DMS153 (cell line): ENCODE measurements around the gene DYRK2.

Source experiments
- DNase-seq: peaks from one replicate; lab custom pipeline; 2025; lab: John Stamatoyannopoulos, UW

The DYRK2 gene

GRCh38 chr12:67646775-67647174 is 1.8 kb upstream of the DYRK2 start:
- no peak for DNase-seq

DNA sequence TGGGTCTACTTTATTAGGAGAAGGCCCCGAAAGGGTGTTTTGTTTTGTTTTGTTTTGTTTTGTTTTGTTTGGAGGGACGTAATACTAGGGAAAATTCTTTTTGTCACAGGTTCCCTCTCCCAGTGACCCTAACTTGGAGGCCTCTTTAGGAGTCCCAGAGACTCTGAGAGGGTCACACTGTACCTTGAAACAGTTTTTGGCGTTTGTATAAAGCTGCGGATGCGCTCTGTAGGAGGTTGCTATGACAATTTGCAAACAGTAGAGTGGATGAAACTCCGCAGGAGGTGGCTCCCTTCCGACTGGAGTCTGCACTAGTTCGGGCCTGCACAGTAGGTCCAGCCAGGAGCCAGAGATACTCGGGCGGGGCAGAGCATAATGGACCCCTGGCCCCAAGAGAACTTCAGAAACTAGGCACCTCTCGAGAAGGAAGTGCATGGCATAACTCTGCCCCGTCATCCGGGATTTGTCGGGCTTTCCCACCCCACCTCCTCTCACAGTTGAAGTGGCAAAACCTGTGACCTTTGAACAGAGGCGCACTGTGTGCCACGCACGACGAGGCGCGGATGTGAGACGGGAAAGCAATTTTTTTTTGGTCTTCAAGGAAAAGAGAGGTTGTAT is 1.3 kb upstream of the DYRK2 start:
- DNase-seq, result peak; percentile 72

- peak; percentile 89 for DNase-seq
These were observed 585 bp upstream of the DYRK2 start for GRCh38 chr12:67647799-67648520.

- DNase-seq, result no peak
These were observed 670 bp downstream of the DYRK2 start for GRCh38 chr12:67649261-67649569.

GRCh38 chr12:67649570-67650387 is 1.2 kb downstream of the DYRK2 start:
- DNase-seq, result no peak

GRCh38 chr12:67650388-67651131 is 2.0 kb downstream of the DYRK2 start:
- no peak for DNase-seq

GRCh38 chr12:67651132-67651695 is 2.7 kb downstream of the DYRK2 start:
- no peak for DNase-seq

GRCh38 chr12:67655829-67656228 is 7.3 kb downstream of the DYRK2 start:
- DNase-seq, result no peak

GRCh38 chr12:67656251-67656650 is 7.7 kb downstream of the DYRK2 start:
- DNase-seq, result no peak

DNA sequence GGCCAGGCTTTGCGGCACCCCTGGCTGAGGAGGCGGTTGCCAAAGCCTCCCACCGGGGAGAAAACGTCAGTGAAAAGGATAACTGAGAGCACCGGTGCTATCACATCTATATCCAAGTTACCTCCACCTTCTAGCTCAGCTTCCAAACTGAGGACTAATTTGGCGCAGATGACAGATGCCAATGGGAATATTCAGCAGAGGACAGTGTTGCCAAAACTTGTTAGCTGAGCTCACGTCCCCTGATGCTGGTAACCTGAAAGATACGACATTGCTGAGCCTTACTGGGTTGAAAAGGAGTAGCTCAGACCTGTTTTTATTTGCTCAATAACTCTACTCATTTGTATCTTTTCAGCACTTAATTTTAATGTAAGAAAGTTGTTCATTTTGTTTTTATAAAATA is 9.9 kb downstream of the DYRK2 start:
- DNase-seq, result no peak

DNA sequence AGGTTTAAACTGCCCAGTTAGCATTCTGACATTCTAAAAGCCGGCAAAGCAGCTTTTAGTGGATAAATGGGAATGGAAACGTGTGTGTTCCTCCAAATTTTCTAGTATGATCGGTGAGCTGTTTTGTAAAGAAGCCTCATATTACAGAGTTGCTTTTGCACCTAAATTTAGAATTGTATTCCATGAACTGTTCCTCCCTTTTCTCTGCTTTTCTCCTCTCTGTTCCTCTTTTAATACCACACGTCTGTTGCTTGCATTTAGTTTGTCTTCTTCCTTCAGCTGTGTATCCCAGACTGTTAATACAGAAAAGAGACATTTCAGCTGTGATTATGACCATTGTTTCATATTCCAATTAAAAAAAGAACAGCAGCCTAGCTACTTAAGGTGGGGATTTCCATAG is 10.7 kb downstream of the DYRK2 start:
- no peak for DNase-seq

DNA sequence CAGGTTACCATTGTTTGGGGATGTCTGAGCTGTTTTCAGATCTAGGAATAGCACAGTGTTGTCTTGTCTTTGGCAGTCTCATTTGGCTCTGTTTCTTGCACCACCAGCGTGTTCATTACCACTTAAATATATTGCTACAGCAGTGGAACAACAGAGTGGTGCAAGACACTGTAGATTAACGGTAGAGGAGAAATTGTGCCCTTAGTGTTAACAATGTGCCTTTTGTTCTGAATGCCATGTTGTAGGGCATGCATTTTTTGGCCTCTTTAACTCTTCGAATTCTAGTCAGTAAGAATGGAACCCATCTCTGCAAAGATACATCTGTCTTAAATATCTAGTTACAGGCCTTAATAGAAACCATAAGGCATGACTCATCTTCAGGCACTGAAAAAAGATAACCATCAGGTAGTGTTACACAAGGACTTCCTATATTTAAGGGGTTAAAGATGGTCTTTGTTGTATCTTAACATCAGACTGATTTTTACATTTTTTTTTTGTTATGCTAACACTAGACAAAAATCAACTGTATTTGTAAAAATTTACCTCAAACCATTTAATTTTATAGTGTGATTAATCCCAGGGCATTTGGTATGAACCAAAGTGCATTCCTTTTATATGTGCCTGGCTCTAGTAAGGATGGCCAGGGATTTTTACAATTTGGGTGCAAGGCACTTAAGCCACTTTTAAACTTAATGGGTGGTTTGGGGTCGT is 12.9 kb downstream of the DYRK2 start:
- DNase-seq, result no peak

GRCh38 chr12:67662910-67663538 is 14.5 kb downstream of the DYRK2 start:
- no peak for DNase-seq

- DNase-seq, result no peak
These were observed 15.6 kb downstream of the DYRK2 start for GRCh38 chr12:67664171-67664570.

GRCh38 chr12:67665679-67666078 is 17.1 kb downstream of the DYRK2 start:
- no peak for DNase-seq

DNA sequence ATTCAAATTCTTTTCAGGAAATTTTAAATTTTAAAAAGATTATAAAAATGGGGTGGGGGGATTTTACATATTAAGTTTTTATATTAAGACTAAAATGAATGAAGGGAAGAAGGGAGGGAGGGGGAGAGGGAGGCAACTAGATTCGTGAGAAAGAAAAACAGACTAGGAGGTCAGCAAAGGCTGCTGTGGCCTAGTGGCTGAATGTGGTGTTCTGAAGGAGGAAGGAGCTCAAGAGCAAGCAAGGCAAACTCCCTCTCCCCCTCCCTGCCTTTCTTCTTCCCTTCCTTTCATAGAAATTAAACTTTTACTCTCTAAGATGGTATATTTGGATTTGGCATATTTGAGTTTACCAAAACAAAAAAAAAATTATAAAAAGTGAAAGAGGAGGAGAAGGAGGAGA is 18.1 kb downstream of the DYRK2 start:
- DNase-seq, result no peak

GRCh38 chr12:67667276-67668073 is 18.9 kb downstream of the DYRK2 start:
- no peak for DNase-seq

GRCh38 chr12:67669217-67669933 is 20.8 kb downstream of the DYRK2 start:
- no peak for DNase-seq

- no peak for DNase-seq
These were observed 21.5 kb downstream of the DYRK2 start for GRCh38 chr12:67669934-67670631.
